Measurements from ENCODE around the gene RPS6KA4. TPM values are rescaled to one million over a fixed set of nuclear protein-coding genes. Genes with fewer than 3 reads are reported as not detected.

The RPS6KA4 gene
- total RNA-seq, 4 donors from 2014 or later: 2.4 to 37.4 (median 29.3) TPM

DNA sequence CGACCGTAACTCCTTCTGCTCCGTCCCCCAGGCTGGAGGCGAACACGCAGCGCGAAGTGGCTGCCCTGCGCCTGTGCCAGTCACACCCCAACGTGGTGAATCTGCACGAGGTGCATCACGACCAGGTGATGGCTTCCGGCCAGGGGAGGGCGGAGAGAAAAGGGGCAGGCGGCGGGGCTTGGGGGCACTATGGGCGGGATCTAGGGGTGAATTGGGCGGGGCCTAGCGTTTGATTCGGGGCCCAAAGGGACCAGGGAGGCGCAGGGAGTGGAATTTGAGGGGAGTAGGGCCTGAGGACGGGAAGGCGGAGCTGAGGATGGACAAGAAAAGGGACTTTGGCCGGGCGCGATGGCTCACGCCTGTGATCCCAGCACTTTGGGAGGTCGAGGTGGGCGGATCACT lies 9.7 kb downstream of the RPS6KA4 start:
- TF ChIP-seq CTCF (IDR thresholded peaks at IDR 0.05) (no peak), POLR2A (IDR thresholded peaks at IDR 0.05) (no peak)
- H3K27ac ChIP-seq: no peak overlapping the region
- H3K4me1 ChIP-seq: no peaks in the 10 kb centered on the region
- no peaks in the 10 kb centered on the region for H3K27me3 ChIP-seq
- no peaks in the 10 kb centered on the region for H3K9me3 ChIP-seq
- intact Hi-C loops (cut with DNase I; ENCODE audit: low total_unique reads): no loop called here
- no peaks in the 10 kb centered on the region for H3K36me3 ChIP-seq
- no peak for DNase-seq
- no peak overlapping the region for H3K4me3 ChIP-seq

- Histone ChIP-seq H3K4me3 (no peak overlapping the region), H3K9me3 (no peaks in the 10 kb centered on the region), H3K27ac (no peak overlapping the region), H3K4me1 (no peaks in the 10 kb centered on the region), H3K36me3 (no peaks in the 10 kb centered on the region), H3K27me3 (no peaks in the 10 kb centered on the region)
- intact Hi-C loops (cut with DNase I; ENCODE audit: low total_unique reads): no loop called here
- no peak for DNase-seq
- TF ChIP-seq CTCF (IDR thresholded peaks at IDR 0.05) (no peak), POLR2A (IDR thresholded peaks at IDR 0.05) (no peak)
These were observed 10.8 kb downstream of the RPS6KA4 start for GRCh38 chr11:64369440-64370421.

DNA sequence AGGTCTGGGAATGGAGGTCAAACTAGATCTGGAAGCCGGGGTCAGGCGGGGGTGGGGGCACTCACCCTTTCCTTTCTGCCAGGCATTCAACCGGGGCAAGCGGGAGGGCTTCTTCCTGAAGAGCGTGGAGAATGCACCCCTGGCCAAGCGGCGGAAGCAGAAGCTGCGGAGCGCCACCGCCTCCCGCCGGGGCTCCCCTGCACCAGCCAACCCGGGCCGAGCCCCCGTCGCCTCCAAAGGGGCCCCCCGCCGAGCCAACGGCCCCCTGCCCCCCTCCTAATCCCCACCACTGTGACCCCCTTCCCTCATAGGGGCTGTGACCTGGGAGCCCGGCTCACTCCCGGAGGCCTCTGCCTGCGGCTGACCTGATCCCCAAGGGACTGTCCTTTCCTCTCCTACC lies 12.2 kb downstream of the RPS6KA4 start:
- H3K4me3 ChIP-seq: no peak overlapping the region
- no peaks in the 10 kb centered on the region for H3K36me3 ChIP-seq
- intact Hi-C loops (cut with DNase I; ENCODE audit: low total_unique reads): no loop called here
- no peak for DNase-seq
- no peaks in the 10 kb centered on the region for H3K27me3 ChIP-seq
- no peaks in the 10 kb centered on the region for H3K4me1 ChIP-seq
- H3K9me3 ChIP-seq: no peaks in the 10 kb centered on the region
- TF ChIP-seq POLR2A (IDR thresholded peaks at IDR 0.05) (no peak), CTCF (IDR thresholded peaks at IDR 0.05) (no peak)
- H3K27ac ChIP-seq: no peak overlapping the region

- TF ChIP-seq POLR2A (IDR thresholded peaks at IDR 0.05): no peak
- no peak for TF ChIP-seq CTCF (IDR thresholded peaks at IDR 0.05)
- no peak overlapping the region for H3K4me3 ChIP-seq
- no peaks in the 10 kb centered on the region for H3K36me3 ChIP-seq
- DNase-seq: no peak
- intact Hi-C loops (cut with DNase I; ENCODE audit: low total_unique reads): no loop called here
- no peaks in the 10 kb centered on the region for H3K9me3 ChIP-seq
- H3K27me3 ChIP-seq: no peaks in the 10 kb centered on the region
- no peaks in the 10 kb centered on the region for H3K4me1 ChIP-seq
- no peak overlapping the region for H3K27ac ChIP-seq
These were observed 13.1 kb downstream of the RPS6KA4 start for GRCh38 chr11:64372021-64372420.

DNA sequence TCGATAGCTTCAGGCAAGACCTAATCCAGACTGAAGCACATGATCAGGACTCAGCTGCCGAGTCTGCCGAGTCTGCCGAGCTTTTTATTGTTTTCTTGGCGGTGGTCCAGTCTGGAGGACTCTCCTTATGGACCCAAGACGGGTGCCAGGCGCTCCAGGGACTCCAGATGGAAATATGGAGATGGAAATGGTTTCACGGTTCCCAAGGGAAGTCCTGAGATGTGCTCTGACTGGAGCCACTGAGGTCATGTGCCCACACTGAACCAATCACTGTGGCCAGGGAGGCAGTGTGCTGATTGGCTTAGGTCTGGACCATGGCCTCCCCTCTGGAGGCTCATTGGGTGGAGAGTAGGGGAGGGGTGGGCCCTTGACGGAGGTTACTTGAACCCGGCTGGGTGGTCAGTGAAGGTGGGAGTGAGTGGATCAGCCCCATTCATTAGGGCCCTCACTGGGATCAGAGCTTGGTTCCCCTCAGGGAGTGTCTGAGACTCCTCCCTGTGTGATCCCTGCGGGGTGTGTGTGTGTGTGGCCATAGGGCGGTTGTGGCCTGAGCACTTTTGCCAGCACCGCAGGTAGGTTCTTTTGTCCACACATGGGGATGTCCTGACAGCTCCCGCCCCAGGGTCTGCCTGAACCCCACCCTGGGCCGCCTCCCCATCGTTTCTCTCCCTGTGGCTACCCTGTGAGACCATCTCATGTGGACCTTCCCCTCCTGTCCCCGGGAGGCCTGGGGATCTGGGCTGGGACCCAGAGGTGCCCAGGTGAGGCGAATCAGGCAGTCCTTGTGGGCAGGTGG lies 14.0 kb downstream of the RPS6KA4 start:
- no peak for TF ChIP-seq POLR2A (IDR thresholded peaks at IDR 0.05)
- no peak for TF ChIP-seq CTCF (IDR thresholded peaks at IDR 0.05)
- no peak for DNase-seq
- H3K9me3 ChIP-seq: no peaks in the 10 kb centered on the region

More for the DNA sequence above, 14.0 kb downstream of the RPS6KA4 start:
- intact Hi-C loops (cut with DNase I; ENCODE audit: low total_unique reads): no loop called here
- Histone ChIP-seq H3K4me1 (no peaks in the 10 kb centered on the region), H3K36me3 (no peaks in the 10 kb centered on the region), H3K27me3 (no peaks in the 10 kb centered on the region), H3K27ac (no peak overlapping the region), H3K4me3 (no peak overlapping the region)

Data from uterus (tissue), 4 donors.